ENCODE results near the gene IGSF5.
"Not testable (repeated sequence)": the region's sequence is repeated elsewhere in the genome, so short reads cannot be mapped to it uniquely, and the experiment has no call there.

IGSF5 gene

GRCh38 chr21:39738566-39738965 is 6.4 kb upstream of the IGSF5 start:
- DNase-seq (ENCODE audit: low read depth in 2 of 2) = no peak

DNA sequence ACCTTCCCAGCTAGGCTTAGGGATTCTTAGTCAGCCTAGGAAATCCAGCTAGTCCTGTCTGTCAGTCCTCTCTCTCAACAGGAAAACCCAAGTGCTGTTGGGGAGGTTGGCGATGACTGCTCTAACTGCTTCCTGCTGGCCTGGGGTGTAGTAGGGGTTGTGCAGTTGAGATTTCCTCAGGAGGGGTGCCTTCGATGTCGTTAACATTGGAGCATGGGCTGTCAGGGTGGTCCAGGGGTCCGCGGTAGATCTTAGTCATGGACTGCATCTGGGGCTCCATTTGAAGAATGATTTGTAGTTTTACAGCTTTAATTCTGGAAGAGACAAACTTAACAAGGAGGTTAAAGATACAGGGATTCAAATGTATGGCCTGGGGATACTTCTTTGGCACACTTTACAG is 5.5 kb upstream of the IGSF5 start:
- not testable (repeated sequence) for DNase-seq (ENCODE audit: low read depth in 2 of 2)

- not testable (repeated sequence) for DNase-seq (ENCODE audit: low read depth in 2 of 2)
Observed at GRCh38 chr21:39742561-39742960, 2.4 kb upstream of the IGSF5 start.

GRCh38 chr21:39745332-39745731 is 349 bp downstream of the IGSF5 start:
- not testable (repeated sequence) for DNase-seq (ENCODE audit: low read depth in 2 of 2)

- DNase-seq (ENCODE audit: low read depth in 2 of 2) = no peak
Observed at GRCh38 chr21:39750670-39751069, 5.7 kb downstream of the IGSF5 start.

GRCh38 chr21:39754811-39755210 is 9.8 kb downstream of the IGSF5 start:
- DNase-seq (ENCODE audit: low read depth in 2 of 2) = no peak

DNA sequence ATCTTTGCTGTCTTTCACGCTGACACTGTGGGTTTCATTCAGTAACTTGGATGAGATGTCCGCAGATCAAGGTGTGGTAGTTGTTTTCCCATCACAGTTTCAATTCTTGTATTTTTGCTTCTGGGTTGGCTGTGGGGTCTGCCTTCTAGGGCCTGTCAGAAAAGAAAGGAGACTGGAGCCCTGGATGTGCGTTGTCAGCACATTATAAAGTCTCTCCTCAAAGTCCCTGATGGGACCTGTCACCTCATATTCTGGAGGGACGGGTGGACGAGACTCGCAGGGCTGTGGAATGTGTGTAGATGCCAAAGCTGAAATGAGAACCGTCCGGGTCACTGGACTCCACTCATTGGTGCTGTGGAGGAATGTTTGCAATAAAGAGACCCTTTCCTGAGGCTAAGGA is 11.3 kb downstream of the IGSF5 start:
- DNase-seq (ENCODE audit: low read depth in 2 of 2) = no peak

GRCh38 chr21:39763272-39763970 is 18.4 kb downstream of the IGSF5 start:
- no peak for DNase-seq (ENCODE audit: low read depth in 2 of 2)

DNA sequence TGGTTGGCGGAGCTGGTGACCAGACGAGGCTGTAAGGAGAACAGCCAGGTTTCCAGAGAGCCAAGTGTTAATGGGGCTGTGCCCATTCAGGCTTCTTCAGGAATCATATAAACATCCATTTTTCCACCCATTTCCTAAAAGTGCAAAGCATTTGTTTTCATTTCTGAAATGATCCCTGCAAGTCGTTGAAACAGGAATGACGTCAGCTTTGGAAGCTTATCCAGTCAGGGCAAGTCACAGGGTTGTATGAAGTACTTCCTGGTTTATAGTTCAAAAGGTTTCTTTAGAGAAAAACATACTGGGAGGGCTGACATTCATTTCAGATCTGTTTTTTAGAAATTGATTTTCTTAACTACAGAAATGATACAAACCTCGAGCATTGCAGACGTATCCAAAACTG is 29.2 kb downstream of the IGSF5 start:
- DNase-seq (ENCODE audit: low read depth in 2 of 2) = no peak

DNA sequence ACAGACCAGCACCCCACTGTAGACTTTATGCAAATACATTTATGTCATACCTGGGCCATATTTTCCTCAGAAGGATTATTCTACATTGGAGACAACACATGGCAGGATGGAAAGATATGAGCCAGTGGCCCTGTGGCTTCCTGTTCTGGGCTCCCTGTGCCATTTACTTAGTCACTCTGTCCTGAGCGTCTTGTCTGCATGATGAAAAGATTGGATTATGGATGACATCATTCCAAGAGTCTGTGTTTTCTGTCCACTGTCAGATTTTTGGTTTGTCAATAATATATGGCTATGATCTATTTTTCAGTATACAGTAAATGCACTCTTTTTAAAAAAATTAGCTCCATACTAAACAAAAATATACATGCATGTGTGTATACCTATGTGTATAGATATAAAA is 30.8 kb downstream of the IGSF5 start:
- no peak for DNase-seq (ENCODE audit: low read depth in 2 of 2)

GRCh38 chr21:39776589-39776988 is 31.6 kb downstream of the IGSF5 start:
- DNase-seq (ENCODE audit: low read depth in 2 of 2) = no peak

DNA sequence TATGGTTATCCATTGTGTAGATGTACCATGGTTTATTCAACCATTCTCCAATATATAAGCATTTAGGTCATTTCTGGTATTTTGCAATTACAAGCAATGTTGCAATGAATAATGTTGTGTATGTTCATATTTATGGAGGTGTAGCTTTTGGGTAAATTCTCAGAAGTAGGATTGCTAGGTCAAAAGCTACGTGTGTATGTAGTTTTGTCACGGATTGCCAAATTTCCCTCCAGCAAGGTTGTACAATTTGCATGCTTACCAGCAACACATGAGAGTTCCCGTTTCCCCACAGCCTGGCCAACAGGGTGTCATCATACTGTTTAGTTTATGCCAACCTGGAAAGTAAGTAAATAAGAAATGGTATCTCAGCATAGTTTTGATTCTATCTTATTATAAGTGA is 36.3 kb downstream of the IGSF5 start:
- no peak for DNase-seq (ENCODE audit: low read depth in 2 of 2)

- DNase-seq (ENCODE audit: low read depth in 2 of 2) = no peak
Observed at GRCh38 chr21:39788383-39788782, 43.4 kb downstream of the IGSF5 start.

- DNase-seq (ENCODE audit: low read depth in 2 of 2) = no peak
Observed at GRCh38 chr21:39796466-39796865, 51.5 kb downstream of the IGSF5 start.

DNA sequence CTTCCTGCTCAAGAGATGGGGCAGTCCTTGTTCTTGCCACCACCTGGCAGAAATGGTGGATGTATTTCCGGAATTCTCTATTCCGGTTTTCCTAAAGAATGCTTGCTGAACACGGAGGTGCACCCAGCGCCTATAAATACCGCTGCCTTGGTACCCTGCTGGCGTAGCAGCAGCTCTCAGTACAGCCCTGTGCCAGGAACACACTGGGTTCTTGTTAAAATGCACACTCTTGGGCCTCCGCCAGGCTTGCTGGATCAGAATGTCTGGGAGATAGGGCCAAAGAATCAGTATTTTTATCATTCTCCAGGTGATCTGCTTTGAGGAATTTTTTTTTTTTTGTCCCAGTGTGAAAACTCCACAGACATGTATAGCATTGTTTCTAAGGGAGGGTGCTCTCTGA is 54.2 kb downstream of the IGSF5 start:
- no peak for DNase-seq (ENCODE audit: low read depth in 2 of 2)

DNA sequence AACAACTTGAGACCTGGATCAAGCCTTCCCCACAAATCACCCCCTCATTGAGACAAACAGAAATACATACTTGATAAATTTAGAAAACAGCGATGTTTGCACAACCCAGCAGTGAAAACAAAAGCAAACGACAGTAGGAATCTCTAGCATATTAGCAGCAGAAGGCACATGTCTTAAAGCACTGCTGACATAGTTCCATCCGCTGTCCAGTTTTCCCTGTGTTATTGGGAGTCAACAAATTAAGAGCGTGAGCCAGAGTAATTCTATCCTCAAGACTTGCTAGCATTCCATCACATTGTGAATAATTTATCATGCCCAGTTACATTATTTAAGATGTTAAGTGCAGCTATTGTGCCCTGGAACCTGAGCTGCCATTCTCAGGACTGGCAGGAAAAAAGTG is 55.3 kb downstream of the IGSF5 start:
- no peak for DNase-seq (ENCODE audit: low read depth in 2 of 2)

GRCh38 chr21:39802217-39802616 is 57.2 kb downstream of the IGSF5 start:
- no peak for DNase-seq (ENCODE audit: low read depth in 2 of 2)

DNA sequence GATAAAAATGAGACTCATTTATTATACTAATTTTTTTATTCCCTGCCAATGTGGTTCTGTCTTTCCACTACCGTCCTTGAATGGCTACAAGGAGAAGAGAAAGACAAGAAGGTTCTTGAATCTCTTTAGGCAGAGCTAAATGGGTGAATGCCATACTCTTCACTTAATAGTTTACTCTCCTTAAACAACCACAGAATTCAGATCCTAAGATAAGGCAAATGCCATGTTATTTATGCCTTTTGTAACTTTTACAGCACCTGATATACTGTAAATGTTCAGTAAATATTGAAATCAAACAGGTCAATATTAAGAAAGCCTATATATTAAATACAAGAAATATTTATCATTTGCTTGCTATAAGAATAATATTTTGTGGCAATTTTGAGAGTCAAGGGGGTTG is 58.4 kb downstream of the IGSF5 start:
- no peak for DNase-seq (ENCODE audit: low read depth in 2 of 2)

- no peak for DNase-seq (ENCODE audit: low read depth in 2 of 2)
Observed at GRCh38 chr21:39804240-39804639, 59.3 kb downstream of the IGSF5 start.

DNA sequence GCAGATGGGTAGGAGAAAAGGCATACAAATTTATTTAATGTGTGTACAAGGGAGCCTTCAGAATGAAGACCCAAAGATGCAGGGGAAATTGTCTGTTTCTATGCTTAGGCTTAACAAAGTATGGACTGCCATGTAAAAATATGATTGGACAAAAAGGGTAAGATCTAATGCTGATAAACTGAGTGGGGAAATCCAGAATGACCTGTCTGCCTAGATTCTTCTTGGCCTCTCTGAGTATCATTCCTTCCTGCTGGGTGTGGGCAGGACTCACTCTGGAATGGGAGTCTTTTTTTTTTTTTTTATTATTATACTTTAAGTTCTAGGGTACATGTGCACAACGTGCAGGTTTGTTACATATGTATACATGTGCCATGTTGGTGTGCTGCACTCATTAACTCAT is 61.0 kb downstream of the IGSF5 start:
- no peak for DNase-seq (ENCODE audit: low read depth in 2 of 2)

DNA sequence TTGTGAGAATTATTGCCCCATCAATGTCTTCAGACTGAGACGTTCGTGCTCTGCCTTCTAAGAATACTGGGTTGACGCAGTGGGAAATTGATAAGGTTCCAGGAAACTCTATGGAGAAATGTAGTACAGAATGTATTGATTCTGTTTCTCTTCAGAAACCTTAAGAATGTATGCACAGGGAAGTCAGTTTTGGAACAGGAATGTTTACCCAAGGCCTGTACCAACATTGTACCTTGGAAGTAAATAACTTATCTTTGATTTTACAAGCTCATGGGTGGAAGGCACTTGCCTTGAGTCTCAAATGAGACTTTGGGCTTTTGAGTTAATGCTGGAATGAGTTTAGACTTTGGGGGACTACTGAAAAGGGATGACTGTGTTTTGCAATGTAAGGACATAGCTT is 62.8 kb downstream of the IGSF5 start:
- DNase-seq (ENCODE audit: low read depth in 2 of 2) = no peak

DNA sequence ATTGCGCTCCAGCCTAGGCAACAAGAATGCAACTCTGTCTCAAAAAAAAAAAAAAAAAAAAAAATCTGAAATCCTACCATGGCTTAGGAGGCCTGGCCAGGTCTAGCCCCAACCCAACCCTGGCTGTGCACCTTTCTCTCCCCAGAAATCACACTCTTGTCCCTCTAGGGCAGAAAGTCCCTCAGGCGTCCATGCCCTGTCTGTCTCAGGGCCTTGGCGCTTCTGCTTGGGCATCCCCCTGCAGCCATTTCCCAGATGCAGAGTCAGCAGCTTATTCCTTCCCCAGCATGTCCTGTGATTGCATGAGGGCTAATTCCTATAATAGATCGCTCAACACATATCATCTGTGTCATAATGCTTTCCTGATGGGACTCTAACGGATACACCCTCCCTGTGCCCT is 65.0 kb downstream of the IGSF5 start:
- DNase-seq (ENCODE audit: low read depth in 2 of 2) = no peak

GRCh38 chr21:39812983-39813382 is 68.0 kb downstream of the IGSF5 start:
- DNase-seq (ENCODE audit: low read depth in 2 of 2) = no peak

DNA sequence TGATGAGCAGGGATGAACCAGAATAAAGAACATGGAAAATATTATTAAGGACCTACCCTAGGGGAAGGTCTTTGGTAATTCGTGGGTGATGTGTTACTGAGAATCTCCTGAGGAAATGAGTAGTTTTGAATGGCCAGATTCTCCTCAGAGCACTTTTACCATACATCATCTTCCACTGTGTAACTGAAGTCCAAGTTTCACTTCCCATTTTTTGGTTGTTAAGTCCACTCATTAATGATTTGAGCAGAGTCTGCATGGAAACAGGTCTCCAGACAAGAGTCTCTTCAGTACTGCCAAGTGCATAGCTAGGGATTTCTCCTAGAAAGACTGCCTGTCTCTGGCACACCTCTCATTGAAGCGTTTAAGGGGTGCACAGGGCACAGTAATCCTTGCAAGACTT is 73.6 kb downstream of the IGSF5 start:
- DNase-seq (ENCODE audit: low read depth in 2 of 2) = no peak
